Epidermal melanocyte (primary cell): Measurements from ENCODE around the gene JAK3.

Experiments used
- DNase-seq: peaks from one replicate; pipeline ENCODE4 v3.0.0; 2011; ENCODE audit warnings: low spot score; ENCODE audit not compliant: insufficient read length

JAK3 gene

DNA sequence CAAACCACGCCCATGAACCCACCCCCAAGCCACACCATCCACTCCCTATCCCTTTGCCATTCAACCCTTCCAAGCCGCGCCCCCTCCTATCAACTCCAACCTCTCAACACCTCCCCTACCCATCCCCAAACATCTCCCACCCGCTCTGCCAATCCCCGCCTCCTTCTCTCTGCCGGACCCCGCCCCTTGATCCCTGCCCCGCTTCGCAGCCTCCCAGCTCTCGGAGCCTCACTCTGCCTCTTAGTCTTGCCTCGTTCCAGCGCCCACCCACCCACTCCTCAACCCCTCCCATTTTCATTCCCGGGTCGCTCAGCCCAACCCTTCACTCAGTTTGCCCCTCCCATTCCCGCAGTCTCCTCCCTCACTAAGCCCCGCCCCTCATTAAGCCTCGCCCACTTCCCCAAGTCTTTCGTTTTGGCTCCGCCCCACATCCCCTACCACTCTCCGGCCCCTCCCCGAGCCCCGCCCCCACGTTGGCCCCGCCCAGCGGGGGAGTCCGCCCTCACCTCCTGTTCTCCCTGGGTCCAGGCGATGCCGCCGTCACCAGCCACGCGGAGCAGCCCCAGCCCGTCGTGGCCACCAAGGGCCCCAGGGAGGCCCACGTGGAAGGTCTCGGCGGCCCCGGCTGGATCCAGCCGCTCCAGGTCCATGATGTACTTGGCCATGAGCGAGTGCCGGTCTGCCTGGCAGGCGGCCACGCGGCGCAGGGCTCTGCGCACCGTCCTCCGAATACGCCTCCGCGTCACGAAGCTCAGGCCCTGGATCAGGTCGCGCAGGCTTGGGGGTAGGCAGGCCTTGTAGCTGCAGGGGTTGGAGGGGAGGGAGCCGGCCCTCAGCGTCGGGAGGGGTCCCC, 5.7 kb downstream of the JAK3 start:
- DNase-seq = peak; percentile 93

DNA sequence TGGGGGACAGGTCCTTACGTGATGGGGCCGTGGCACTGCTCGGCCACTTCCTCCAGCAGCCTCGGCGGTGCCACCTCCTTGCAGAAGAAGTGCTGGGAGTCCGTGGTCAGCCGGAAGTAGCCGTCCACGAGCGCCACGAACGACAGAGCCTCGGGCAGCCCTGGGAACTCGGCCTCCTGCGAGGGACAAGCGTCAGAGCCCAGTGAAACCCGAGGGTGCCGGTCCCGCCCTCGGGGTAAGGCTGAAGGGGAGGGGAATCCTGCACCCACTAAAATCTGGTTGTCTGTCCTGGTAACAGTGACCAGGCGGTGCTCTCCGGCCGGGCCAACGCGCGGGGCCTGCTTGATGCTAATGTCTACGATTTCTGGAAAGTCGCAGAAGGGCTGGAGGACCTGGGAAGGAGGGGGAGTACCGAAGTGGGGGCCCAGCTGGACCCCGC, 6.4 kb downstream of the JAK3 start:
- no peak for DNase-seq

DNA sequence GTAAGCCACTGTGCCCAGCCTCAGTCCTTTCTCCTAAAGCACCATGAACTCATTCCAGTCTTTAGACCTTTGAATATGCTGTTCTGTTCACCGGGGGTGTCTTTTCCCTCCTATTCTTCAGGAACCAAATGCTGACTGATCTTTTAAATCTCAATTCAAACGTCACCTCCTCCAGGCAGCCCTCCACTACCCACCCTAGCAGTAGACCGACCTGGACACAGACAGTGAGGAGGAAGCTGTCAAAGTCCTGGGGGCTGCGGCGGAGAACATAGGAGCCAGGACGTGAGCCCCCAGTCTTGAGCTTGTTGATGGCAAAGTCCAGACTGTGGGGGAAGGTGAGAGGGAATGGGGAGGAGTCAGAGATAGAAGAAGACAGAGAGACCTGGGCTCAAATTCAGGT, 7.8 kb downstream of the JAK3 start:
- DNase-seq = no peak

DNA sequence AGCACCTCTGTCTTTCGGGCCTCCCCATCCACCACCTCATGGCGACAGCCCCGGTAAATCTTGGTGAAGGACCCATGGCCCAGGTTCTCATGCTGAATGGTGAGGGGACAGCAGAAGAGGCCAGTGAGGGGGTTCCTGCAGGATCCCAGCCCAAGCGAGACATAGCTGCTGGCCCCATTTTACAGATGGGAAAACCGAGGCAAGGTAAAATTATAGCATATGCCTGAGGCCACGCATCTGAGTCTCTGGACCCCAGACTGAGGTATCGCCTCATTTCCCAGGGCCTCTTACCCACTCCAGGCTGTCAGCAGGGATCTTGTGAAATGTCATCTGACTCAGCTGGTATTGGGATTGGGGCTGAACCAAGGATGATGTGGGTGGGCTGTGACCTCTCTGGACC, 9.8 kb downstream of the JAK3 start:
- no peak for DNase-seq

DNA sequence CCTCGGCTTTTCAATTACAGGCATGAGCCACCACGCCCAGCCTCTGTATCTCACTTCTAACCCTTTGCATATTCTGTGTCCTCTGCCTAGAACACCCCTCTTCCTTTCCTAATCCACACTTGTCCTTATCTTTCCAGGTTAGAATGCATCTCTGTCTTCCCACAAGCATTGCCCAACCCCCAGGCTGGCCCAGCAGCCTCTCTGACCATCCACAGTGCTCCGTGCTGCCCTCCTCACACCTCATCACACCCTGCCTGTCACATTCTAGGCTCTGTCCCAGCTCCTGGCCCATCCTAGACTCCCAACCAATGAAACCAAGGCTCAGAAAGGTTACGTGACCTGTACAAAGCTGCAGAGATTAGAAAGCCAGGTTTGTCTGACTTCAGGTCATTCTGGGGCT, 11.3 kb downstream of the JAK3 start:
- DNase-seq = no peak

DNA sequence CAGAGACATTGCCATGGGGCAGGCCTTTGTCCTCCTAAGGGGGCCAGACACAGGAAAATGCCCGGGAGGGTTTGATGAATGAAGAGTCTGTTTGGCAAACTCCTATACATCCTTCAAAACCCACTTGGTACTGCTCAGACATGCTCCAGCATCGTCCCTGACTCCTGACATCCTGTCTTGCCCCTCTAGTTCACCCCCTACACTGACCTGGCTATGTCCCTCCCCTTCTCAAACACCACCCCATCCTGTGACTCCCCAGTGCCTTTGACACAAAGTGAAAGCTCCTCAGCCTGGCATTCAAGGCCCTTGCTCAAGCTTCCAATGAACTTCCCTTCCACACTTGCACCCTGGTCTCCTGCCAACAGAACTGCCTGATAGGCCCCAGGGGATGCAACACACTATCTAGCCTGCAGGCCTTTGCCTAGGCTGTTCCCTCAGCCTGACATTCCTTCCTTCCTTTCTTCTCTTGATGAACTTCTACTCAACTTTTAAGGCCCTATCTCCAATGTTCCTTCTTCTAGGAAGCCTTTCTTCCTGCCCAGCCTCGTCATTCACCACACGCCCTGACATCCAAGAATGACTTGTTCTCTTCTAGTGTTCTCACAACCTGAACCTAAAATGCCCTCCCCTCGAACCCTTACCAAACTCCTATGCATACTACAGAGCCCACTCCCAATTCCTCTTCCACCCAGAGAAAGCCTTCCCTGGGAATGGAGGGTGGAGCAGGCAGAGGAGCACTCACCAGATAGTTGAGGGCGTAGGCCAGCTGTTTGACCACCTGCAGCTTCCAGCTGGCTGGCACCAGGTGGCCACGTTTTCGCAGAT, 12.4 kb downstream of the JAK3 start:
- DNase-seq = no peak

DNA sequence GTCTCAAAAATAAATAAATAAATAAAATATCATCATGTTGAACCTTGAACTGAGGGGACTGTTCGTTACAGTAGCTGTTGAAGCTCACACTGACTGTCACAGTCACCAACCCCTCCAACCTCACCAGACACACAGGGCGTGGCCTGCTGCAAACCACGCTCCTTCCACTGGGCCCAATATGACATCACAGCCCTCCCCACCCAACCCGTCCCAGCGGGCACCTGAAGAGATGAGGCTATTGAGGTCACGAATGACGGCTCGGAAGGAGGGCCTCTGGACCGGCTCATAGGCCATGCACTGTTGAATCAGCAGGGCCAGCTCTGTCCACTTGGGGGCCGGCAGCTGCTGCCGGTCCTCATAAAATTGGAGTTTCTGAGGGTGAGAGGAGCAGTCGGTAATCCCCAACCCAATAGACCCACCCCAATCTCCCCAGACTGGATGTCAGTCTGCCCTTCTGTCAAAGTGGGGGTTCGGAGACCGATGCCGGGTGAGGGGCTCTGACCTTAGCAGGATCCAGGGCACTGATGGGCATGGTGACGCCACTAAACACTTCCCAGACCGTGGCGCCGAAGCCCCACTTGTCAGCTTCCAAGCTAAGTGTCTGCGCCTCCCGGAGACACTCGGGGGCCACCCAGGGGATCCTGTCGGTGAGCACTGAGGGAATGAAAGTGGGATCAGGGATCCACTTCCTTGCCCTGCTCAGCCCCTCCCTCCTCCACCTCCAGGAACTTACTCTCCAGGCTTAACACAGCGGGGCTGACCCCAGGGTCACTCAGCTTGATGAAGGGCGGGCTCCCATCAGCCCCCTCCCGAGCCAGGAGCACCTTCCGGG, 13.2 kb downstream of the JAK3 start:
- no peak for DNase-seq

DNA sequence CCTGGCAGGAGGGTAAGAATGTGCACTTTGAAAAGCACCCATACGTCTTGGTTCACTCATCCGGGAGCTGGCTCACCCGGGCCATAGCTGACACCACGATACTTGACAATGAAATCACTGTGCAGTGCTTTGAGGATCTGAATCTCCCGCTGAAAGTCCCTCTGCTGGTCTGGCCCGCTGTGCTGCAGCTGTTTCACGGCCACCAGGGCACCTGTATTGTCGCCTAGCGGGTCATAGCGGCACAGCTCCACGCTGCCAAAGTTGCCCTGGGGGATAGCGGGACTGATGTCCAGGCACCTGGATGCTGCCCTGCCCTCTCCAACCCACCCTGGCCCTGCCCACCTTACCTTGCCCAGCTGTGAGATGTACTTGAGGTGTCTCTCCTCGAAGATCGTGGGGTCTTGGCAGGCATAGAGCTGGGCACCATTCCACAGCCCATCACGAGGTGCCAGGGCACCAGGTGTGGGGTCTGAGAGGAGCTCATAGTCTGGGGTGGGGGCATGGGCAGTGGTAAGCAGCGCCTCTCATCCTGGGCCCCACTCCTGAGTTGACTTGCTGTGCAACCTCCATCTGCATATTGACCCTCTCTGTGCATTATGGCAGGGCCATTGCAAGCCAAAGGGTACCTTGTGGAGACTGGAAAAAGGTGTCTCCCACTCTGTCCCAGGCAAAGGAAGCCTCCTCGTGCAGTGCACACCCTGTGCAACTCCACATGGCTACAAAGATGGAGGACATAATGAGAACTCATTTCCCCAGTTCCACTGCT, 15.2 kb downstream of the JAK3 start:
- DNase-seq = no peak

DNA sequence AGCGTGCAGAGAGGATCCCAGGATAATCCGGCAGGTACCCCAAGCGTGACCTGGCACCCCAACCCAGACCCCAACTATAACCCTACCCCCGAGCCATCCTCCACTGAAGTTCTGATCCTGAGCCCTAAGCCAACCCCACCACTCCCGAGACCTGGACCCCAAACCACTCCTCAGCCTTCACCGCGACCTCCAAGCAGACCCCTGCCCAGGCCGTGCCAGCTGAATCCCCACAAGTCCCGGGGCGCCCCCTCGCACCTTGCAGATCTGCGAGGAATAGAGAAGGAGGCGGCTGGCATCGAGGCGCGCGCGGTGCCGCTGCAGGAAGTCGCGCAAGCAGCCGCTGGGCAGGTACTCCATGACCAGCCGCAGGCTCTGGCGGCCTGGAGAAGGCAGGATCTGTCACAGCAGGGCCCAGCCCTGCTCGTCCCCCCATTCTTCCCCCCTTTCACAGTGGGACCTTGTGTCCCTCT, 16.3 kb downstream of the JAK3 start:
- DNase-seq = no peak

DNA sequence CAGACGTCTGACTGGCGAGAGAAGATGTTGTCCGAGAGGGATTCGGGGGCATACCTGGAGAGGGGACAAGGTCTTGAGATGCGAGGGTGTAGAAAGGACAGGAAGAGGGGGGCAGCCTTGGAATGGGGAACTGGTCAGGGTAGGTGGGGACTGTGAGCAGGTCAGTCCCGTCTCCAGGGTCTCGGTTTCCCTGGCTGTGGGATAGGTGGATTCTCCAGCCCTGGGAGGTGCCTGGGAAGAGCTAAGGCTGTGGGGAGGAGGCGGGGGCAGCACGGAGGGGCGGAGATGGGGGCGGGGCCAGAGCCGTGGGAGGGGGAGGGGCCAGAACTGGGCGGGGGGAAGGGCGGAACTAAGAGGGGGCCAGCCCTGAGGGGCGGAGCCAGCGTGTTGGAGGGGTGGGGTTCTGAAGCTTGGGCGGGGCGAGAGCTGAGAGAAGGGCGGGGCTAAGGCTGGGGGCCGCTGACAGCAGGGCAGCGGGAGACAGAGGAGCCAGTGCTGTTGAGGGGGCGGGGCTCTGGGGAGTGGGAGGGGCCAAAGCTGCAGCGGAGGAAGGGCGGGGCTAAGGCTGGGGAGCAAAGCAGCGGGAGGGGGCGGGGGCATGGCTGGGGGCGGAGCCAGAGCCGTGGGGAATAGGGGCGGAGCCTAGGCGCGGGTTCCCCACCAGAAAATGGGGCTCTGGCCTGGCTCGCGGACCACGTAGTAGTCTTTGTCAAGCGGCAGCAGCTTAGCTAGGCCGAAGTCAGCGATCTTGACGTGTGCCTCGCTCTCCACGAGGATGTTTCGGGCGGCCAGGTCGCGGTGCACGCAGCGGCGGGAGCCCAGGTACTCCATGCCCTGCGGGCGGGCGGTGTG, 17.0 kb downstream of the JAK3 start:
- DNase-seq = peak; percentile 42

DNA sequence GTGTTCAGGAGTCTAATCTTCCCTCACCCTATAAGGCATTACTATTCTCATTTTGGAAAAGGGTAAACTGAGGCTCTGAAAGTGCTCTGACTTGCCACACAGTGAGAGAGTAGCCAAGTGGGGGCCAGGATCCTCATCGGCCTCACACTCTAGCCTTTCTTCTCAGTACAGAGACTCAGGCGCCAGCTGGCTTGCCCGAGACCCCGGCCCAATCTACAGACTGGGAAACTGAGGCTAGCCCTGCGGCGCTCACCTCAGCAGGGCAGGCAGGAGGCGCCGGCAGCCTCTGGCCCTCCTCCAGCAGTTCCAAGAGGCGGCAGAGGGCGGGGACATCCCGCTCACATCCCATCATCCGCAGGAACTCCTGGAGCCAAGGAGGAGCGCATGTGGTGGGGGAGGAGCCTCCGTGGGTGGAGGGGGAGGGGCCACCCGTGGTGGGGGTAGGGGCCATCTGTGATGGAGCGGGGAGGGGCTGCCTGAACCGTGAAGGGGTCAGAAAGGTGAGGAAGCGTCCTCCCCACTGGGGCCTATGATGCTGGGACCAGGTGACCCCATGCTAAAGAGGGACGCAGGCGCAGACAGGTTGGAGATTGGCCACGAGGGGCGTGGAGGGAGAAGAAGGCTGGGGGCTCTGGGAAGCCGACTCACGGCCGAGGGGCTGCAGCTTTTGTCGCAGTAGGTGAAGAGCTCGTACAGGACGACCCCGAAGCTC, 17.8 kb downstream of the JAK3 start:
- no peak for DNase-seq

DNA sequence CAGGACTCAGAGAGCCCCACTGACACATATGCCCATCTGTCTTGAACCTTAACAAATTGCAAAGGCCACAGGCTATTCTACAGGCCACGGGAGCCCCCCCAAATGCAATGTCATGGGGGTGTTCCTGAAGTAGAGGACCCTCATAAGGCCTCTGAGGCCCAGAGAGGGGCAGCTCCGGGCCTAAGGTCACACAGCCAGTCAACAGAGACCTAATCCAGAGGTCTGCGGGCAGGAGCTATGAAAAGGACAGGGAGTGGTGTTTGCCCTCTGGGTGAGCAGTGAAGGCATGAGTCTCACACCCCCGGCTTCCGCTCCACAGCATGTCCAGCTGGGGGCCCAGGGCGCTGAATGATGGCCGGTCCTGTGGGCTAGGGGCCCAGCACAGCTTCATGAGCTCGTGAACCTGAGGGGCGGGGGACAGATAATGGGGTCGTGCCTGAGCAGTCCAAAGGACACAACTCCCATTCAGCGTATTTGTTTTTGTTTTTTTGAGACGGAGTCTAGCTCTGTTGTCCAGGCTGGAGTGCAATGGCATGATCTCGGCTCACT, 21.2 kb downstream of the JAK3 start:
- no peak for DNase-seq

DNA sequence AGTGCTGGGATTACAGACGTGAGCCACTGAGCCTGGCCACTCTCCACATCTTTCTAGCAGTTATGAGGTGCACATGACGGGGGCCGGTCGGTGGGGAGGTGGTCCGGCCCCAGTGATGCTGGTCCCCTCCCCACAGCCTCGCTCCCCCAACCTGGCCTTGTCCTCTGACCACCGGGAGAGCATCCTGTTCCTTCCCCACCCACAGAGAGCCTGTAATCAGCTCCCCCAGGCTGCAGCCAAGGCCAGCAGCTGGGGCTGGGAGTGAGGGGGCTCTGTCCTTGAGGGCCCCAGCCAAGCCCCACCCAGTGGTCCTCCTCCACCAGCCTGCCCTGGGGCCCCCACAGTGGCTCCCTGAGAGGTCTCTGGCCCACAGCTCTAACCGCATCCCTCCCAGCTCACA, 23.4 kb downstream of the JAK3 start:
- no peak for DNase-seq

DNA sequence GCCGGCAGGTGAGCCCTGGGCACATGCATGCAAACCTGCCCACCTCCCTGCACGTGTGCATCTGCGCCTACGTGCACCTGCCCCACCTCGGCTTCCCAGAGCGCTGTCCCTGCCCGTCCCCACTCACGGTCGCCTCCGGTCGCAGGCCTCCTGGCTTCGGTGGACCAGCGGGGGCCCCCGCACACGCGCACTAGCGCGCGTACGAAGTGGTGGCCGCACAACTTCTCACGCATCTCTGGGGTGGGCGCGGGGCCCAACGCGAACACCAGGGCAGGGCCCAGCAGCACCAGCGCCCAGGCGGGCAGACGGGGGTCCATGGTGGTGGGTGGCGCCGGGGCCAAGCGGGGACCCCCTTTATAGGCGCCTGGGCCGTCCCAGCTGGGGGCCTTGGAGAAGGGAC, 26.6 kb downstream of the JAK3 start, which contains the start of gene INSL3:
TSS of gene INSL3 (minus strand) at position 330 of the 400 bp plus-strand sequence. CDS start at position 317, 13 bp downstream.
- no peak for DNase-seq

DNA sequence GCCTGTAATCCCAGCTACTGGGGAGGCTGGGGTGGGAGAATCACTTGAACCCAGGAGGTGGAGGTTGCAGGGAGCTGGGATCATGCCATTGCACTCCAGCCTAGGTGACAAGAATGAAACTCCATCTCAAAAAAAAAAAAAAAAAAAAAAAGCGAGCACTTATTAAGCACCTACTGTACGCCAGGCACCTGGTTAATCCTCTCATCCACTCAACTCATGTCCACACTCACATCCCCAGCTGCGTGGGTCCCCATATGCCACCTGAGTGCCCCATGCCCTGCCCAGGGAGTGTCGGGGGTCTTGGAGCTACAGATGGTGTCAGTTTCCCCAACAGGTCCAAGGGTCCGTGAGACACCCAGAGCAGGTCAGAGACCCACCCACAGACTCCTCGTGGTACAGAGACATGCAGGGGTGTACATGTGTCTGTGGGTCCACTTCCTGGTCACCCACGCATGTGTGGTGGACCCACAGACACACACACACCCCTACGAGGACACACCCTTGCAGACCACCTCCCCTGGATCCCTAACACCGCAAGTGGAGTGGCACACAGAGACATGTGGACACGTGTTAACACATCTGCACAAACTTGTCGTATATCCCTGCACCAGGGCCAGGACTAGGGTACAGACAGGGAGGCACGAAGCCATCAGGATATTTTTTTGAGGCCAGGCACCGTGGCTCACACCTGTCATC, 30.0 kb downstream of the JAK3 start:
- DNase-seq = no peak

DNA sequence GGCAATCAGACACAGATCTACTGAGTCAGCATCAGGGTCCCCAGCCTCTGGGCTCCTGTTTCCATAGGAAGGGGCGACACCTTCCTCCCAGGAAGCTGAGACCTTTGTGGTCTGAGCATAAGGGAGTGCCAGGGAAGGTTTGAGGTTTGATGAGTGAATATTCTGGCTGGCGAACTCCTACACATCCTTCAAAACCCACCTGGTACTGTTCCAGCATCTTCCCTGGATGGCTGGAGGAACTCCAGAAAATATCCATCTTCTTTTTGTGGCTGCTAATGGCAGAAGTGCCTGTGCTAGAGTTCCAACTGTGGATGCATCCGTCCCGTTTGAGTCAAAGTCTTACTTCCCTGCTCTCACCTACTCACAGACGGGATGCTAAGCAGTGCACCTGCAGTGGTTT, 35.7 kb downstream of the JAK3 start:
- no peak for DNase-seq

DNA sequence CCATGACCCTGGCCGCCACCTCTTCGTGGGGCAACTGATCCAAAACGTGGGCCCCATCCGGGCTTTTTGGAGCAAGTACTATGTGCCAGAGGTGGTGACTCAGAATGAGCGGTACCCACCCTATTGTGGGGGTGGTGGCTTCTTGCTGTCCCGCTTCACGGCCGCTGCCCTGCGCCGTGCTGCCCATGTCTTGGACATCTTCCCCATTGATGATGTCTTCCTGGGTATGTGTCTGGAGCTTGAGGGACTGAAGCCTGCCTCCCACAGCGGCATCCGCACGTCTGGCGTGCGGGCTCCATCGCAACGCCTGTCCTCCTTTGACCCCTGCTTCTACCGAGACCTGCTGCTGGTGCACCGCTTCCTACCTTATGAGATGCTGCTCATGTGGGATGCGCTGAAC, 36.1 kb downstream of the JAK3 start:
- no peak for DNase-seq

DNA sequence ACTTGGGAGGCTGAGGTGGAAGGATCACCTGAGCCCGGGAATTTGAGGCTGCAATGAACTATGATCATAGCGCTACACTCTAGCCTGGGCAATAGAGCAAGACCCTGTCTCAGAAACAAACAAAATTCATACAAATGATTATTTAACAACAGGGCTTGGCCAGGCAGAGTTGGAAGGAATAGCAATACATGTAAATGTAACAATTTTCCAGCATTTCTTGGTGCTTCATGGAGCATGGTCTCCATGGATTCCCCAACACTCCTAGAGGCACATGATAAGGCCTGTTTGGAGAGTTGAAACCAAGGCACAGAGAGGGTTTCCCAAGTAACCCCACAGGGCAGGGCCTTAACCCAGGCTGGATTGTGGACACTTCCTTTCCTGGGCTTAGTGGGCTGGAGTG, 36.7 kb downstream of the JAK3 start:
- no peak for DNase-seq
